ES-I3 (cell line): ENCODE data around the gene ZNF813.
"Not testable (repeated sequence)": the region's sequence is repeated elsewhere in the genome, so short reads cannot be mapped to it uniquely, and the experiment has no call there.

Experiments
- H3K36me3 ChIP-seq: 2 replicates; pipeline ENCODE4 v1.6.1; 2013; ENCODE audit warnings: mild to moderate bottlenecking, low read length, control low read depth, moderate library complexity; ENCODE audit not compliant: insufficient read depth
- H3K4me1 ChIP-seq: 2 replicates; pipeline ENCODE4 v1.6.1; 2013; ENCODE audit warnings: mild to moderate bottlenecking, control low read depth, low read length; ENCODE audit not compliant: insufficient read depth
- H3K9ac ChIP-seq: 2 replicates; pipeline ENCODE4 v1.6.1; 2013; ENCODE audit warnings: low read depth, mild to moderate bottlenecking, low read length, moderate library complexity
- H3K9me3 ChIP-seq: 2 replicates; pipeline ENCODE4 v1.6.1; 2013; ENCODE audit warnings: mild to moderate bottlenecking, low read length, moderate library complexity; ENCODE audit not compliant: control insufficient read depth, insufficient read depth

The ZNF813 gene

GRCh38 chr19:53462861-53463260, 4.7 kb upstream of the ZNF813 start:
- Histone ChIP-seq H3K9me3 (peaks cover 6% of the 10 kb centered on the region; the same call in 1 of the 2 replicates), H3K36me3 (no peaks in the 10 kb centered on the region), H3K4me1 (no peaks in the 10 kb centered on the region), H3K9ac (peak overlapping the region; percentile 58; the same call in 1 of the 2 replicates)

- Histone ChIP-seq H3K4me1 (no peaks in the 10 kb centered on the region), H3K9me3 (peaks cover 2% of the 10 kb centered on the region; the same call in 1 of the 2 replicates), H3K9ac (peak overlapping the region; percentile 58; the same call in 1 of the 2 replicates), H3K36me3 (no peaks in the 10 kb centered on the region)
Observed at GRCh38 chr19:53463263-53463662, 4.3 kb upstream of the ZNF813 start.

GRCh38 chr19:53466726-53467484, 628 bp upstream of the ZNF813 start:
- Histone ChIP-seq H3K9ac (peak overlapping the region; percentile 88), H3K9me3 (no peaks in the 10 kb centered on the region)

GRCh38 chr19:53468628-53469027, 1.1 kb downstream of the ZNF813 start:
- H3K36me3 ChIP-seq, H3K4me1 ChIP-seq, H3K9me3 ChIP-seq: not testable (repeated sequence)
- H3K9ac ChIP-seq: peak overlapping the region; percentile 88; the same call in 1 of the 2 replicates

More at GRCh38 chr19:53466726-53467484, 628 bp upstream of the ZNF813 start:
- H3K4me1 ChIP-seq: no peaks in the 10 kb centered on the region
- no peaks in the 10 kb centered on the region; the same call in 1 of the 2 replicates for H3K36me3 ChIP-seq

GRCh38 chr19:53471916-53472315, 4.4 kb downstream of the ZNF813 start:
- Histone ChIP-seq H3K4me1 (no peaks in the 10 kb centered on the region), H3K9ac (no peak overlapping the region), H3K9me3 (no peaks in the 10 kb centered on the region), H3K36me3 (no peaks in the 10 kb centered on the region; the same call in 1 of the 2 replicates)

GRCh38 chr19:53474832-53475231, 7.3 kb downstream of the ZNF813 start:
- not testable (repeated sequence) for H3K36me3 ChIP-seq, H3K9me3 ChIP-seq, H3K4me1 ChIP-seq, H3K9ac ChIP-seq

- not testable (repeated sequence) for H3K36me3 ChIP-seq, H3K4me1 ChIP-seq, H3K9me3 ChIP-seq, H3K9ac ChIP-seq
Observed at GRCh38 chr19:53475470-53475869, 7.9 kb downstream of the ZNF813 start.

- H3K9me3 ChIP-seq: peaks cover 19% of the 10 kb centered on the region
- H3K36me3 ChIP-seq, H3K4me1 ChIP-seq, H3K9ac ChIP-seq: not testable (repeated sequence)
Observed at GRCh38 chr19:53483751-53484150, 16.2 kb downstream of the ZNF813 start.

GRCh38 chr19:53485046-53486004, 17.8 kb downstream of the ZNF813 start:
- H3K4me1 ChIP-seq: no peaks in the 10 kb centered on the region
- H3K9me3 ChIP-seq: peaks cover 16% of the 10 kb centered on the region
- no peak overlapping the region for H3K9ac ChIP-seq
- H3K36me3 ChIP-seq: peaks cover 1% of the 10 kb centered on the region; the same call in 1 of the 2 replicates

GRCh38 chr19:53492153-53492552, 24.6 kb downstream of the ZNF813 start:
- Histone ChIP-seq H3K36me3 (peaks cover 12% of the 10 kb centered on the region; the same call in 1 of the 2 replicates), H3K9ac (no peak overlapping the region), H3K4me1 (no peaks in the 10 kb centered on the region), H3K9me3 (peaks cover 5% of the 10 kb centered on the region; the same call in 1 of the 2 replicates)

GRCh38 chr19:53497311-53498023, 29.9 kb downstream of the ZNF813 start:
- not testable (repeated sequence) for H3K4me1 ChIP-seq, H3K9ac ChIP-seq

GRCh38 chr19:53498024-53498395, 30.5 kb downstream of the ZNF813 start:
- not testable (repeated sequence) for H3K9me3 ChIP-seq, H3K4me1 ChIP-seq, H3K9ac ChIP-seq, H3K36me3 ChIP-seq

More at GRCh38 chr19:53497311-53498023, 29.9 kb downstream of the ZNF813 start:
- H3K36me3 ChIP-seq, H3K9me3 ChIP-seq: not testable (repeated sequence)

- H3K9ac ChIP-seq, H3K36me3 ChIP-seq, H3K4me1 ChIP-seq, H3K9me3 ChIP-seq: not testable (repeated sequence)
Observed at GRCh38 chr19:53503151-53503550, 35.6 kb downstream of the ZNF813 start.

GRCh38 chr19:53503671-53504364, 36.3 kb downstream of the ZNF813 start:
- not testable (repeated sequence) for H3K36me3 ChIP-seq, H3K9ac ChIP-seq, H3K4me1 ChIP-seq, H3K9me3 ChIP-seq
